ENCODE measurements around the gene DEPDC7. TPM values are rescaled to one million over a fixed set of nuclear protein-coding genes. Genes with fewer than 3 reads are reported as not detected.

Gene DEPDC7
- 4.6 to 9.1 TPM (median 7.3 TPM) in 5 replicates for total RNA-seq (2022; extraction: Qiagen RNA extraction; ENCODE audit: low read depth)

DNA sequence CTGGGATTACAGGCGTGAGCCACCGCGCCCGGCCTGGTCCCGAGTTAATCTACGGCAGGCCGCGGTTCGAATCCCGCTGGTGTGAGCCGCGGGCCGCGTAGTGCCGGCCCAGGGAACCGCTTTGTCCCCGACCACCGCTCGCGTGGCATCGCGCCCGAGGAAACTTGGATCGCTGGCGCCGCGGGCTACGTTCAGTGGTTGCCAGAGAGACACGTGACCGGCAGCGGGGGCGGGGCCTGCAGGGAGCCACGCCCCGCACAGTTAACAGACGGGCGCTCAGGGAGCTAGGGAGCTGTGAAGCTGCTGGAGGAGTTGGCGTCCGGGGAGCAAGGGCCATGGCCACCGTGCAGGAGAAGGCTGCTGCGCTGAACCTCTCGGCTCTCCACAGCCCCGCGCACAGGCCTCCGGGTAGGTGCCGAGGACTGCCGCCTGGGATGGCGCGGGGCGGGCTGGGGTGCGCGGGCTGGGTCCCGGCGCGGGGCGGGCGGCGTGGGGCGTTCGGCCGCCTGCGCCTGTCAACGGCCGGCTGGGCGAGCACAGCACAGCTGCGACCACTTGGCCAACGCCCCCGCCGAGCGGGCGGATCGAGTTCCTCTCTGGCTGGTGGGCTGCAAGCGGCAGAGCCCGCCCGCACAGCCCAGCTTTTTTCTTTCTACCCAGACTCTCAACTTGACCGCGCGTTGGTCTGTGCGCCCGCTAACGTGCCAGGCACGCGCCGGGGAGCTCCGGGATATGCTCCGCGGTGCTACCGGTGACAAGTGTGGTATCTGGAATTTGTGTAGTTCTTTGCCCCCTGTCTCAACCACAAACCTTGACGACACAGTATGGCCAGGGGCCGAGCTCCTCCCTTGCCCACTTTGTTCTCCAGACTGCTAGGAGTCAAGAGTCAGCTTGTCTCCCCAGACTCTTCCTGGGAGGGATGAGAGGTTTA lies at the start of gene DEPDC7:
DEPDC7 (plus strand) TSS at position 258 of the 931 bp plus-strand sequence; CDS start at position 336, 78 bp downstream.

DNA sequence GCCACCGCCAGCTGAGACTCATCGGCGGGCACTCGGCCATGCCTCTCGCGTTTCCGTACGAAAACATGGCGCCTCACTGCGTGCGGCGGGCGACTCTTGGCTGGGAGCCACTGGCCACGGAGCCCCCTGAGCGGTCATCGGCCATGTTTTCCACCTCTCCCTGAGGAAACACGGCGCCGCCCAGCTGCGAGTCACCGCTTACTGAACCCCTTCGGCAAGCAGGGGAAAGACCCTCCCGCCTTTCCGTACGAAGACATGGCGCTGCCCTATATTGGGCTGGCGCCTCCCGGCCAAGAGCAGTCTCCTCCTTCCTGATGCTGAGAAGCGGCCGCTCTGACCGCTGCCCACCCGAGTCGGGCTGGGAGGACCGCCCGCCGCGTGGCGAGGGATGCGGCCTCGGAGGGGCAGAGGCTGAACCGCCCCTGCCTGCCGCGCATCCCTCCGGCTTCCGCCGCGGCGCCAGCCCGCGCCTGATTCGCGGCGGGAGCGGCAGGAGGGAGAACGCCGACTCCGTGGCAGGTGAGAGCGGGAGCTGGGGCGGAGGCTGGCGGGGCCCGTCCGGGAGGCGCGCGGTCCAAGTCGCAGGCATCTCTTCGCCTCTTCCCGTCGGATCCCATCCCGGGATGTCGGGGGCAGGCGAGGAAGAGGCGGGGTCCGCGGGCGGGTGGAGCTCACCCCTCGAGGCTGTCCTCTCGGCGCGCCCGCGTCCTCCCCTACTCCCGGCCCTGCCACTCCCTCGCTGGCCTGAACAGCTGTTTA lies 23.8 kb downstream of the DEPDC7 start, which contains the start of gene TCP11L1:
TCP11L1 (plus strand) TSS at position 299 of the 759 bp plus-strand sequence. CDS start 4,202 bp downstream, outside the sequence.

Other genes with a start within 250 kb of the DEPDC7 start
- 0.04 TPM in 1 of 5 replicates, not detected in the others for gene CCDC73, start 221.2 kb upstream of the DEPDC7 start, total RNA-seq (2022; extraction: Qiagen RNA extraction; ENCODE audit: low read depth)
- gene PRRG4, start 186.0 kb upstream of the DEPDC7 start, total RNA-seq (2022; extraction: Qiagen RNA extraction; ENCODE audit: low read depth): 0.66 to 1.4 TPM (median 1.0 TPM) in 5 replicates
- 9.3 to 19.8 TPM (median 17.0 TPM) in 5 replicates for gene QSER1, start 123.1 kb upstream of the DEPDC7 start, total RNA-seq (2022; extraction: Qiagen RNA extraction; ENCODE audit: low read depth)
- gene TCP11L1, start 23.7 kb downstream of the DEPDC7 start, total RNA-seq (2022; extraction: Qiagen RNA extraction; ENCODE audit: low read depth): 16.3 to 25.0 TPM (median 23.0 TPM) in 5 replicates
- gene CSTF3, start 145.6 kb downstream of the DEPDC7 start, total RNA-seq (2022; extraction: Qiagen RNA extraction; ENCODE audit: low read depth): 25.1 to 32.1 TPM (median 27.9 TPM) in 5 replicates
- gene HIPK3, start 241.5 kb downstream of the DEPDC7 start, total RNA-seq (2022; extraction: Qiagen RNA extraction; ENCODE audit: low read depth): 11.2 to 19.9 TPM (median 14.8 TPM) in 5 replicates